GM19468 (cell line): Measurements from ENCODE around the gene NISCH.

Experiments
- ATAC-seq: cut with Tn5 transposase; IDR thresholded peaks from one replicate; pipeline ENCODE4 v1.9.1; 2021; ENCODE audit warnings: mild to moderate bottlenecking, moderate library complexity, moderate number of reproducible peaks; ENCODE audit not compliant: unreplicated experiment; ENCODE audit errors: extremely low read depth

The NISCH gene

DNA sequence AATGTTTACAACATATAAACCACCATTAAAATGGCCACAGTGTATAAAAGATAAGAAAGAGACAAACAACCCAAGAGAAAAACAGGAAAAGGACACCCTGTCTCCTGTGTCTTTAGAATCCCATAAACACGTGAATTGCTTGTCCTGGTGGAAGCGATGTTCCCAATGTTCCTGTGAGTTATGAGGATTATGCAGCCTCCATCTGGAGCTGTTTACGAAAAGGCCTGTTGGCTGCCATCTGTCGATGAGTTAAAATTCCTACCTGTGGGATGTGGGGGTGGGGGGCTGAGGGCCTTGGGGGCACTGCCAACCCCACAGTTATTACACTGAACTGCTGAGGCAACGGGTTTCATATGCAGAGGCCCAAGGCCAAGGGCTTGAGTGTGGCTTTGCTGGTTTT is 13.6 kb downstream of the NISCH start:
- no peak for ATAC-seq

DNA sequence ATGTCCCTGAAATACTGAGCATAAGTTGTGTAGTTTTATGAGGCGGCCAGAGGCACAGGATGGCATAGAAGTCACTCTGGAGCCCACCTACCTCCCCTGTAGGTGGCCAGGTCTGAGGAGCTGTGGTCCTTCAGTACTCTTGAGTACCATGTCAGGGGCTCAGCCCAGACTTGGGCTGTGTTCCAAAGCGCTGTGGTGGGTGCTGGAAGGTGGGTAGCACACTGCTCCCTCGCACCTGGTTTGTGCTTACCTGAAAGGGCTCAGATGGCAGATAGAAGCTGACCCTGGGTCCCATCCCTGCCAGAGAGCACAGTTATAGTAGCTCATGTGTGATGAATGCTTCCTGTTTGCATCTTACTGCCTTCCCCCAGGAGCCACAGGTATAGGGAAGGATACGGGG is 15.5 kb downstream of the NISCH start:
- no peak for ATAC-seq

DNA sequence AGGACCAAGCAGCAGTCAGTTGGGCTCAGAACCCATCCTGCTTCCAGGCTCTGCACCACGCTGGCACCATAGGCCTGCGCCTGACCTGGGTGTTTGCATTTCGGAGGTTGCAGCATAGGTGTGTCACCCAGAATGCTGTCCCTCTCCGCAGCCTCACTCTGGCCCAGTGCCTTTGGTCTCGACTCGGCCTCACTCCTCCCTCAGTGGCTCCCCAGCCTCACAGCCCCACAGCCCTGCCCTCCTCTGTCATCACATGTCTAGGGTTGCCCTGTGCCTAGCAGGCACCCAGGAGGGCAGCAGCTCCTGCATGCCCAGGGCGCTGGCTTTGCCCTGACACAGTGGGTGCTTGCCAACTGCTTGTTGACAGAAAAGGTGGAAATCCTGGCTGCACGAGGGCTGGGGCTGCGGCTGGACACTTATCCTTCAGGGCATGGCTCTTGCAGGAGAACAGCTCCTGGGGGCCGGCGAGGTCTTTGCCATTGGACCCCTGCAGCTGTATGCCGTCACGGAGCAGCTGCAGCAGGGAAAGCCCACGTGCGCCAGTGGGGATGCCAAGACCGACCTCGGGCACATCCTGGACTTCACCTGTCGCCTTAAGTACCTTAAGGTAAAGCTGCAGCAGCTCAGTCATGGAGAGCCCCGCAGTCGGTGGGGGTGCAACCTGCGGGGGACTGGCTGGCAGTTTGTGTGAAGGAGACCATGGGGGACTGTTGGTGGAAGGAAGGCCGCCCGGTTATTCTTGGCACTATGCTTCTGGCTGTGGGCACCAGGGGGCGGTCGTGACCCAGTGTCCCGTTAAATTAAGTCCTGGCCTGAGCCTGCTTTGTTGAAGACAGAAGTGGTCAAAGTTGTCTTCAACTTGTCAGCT is 16.2 kb downstream of the NISCH start:
- ATAC-seq, result no peak

DNA sequence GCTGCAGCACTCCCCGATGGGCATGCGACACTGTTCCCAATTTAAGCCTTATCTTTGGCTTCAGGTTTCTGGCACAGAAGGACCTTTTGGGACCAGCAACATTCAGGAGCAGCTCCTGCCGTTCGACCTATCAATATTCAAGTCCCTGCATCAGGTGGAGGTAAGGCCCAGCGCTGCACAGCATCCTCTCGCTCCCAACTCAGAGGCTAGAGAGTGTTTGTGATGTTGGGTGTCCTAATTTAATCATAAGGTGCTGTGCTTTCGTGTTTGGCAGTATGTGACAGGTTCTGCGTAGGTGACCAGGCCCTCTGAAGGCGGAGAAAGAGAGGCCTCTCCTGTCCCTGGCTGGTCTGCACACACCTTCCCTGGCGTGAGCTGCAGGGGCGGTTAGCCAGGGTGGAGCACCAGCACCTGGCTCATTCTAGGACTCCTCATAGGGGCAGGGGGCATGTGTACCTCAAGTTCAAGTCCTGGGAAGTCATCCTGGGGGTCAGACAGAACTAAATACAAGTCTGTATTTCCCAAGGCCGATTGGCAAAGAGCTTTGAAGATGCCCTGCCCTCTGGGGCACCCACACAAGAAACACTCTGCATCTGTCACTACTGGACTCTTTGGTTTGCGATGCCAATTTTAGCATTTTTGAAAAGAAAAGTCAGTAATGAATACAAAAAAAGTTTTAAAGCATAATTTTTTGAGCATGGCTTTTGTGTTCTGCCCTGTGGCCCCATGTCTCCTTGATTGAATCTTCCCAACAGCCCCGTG is 17.0 kb downstream of the NISCH start:
- ATAC-seq, result no peak

DNA sequence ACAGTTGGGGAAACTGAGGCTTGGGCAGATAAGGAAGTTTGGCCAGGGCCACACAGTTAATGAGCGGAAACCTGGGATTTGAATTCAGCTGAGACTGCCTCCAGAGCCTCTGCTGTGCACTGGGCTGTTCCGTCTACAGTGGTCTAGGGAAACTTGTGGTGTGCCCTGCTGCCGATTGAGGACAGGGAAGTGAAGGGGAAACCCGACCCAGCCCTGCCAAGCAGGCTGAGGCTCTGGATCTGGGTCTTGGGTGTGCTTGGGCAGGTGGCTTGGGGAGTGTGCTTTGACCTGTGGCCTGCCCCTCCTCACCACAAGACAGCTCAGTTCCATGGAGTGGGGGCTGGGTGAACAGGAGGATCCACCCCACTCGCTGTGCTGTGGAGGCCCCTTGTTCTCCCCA is 17.6 kb downstream of the NISCH start:
- no peak for ATAC-seq

DNA sequence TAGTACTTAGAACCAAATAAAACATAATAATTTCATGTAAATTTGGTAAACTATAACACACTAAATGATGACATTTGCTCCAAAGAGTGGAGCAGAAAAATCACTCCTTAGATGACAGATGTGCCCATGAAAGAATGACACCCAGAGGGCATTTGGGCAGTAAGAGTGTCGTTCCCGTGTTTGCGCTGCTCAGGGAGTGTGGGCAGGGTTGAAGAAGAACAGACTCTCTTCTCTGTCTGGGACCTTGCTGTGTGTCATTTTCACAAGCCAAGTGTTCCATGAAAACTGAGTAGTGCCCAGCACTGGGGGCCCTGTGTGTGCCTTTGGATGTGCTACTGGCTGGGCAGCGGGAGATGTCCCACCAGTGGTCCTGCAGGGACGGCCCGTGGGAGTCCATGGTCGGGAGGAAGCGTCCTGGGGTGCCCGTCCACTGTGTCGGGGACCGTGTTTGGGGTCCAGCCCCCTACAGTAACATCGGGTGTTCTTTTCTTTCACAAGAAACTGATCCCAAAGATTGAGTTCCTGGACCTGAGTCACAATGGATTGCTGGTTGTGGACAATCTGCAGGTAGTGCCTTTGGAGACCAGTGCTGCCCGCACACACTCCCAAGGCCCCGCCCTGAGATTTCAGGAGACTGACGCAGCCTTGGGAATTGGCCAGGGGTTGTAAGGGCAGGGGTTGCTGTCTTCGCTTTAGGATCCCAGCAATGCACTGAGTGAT is 21.8 kb downstream of the NISCH start:
- no peak for ATAC-seq

DNA sequence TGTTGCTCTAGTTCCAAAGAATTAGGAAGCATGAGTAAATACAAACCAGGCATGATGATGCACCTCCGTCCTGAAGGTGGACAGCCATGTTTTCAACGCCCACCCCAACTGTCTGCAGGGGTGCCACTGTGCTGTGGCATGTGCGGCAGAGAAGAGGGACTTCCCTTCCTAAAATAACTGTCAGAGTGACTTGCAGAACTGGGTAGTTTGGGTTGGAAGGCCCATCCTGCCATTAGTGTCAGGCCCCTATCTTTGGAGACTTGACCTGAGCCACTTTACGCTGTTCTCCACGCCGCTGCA is 22.3 kb downstream of the NISCH start:
- no peak for ATAC-seq

DNA sequence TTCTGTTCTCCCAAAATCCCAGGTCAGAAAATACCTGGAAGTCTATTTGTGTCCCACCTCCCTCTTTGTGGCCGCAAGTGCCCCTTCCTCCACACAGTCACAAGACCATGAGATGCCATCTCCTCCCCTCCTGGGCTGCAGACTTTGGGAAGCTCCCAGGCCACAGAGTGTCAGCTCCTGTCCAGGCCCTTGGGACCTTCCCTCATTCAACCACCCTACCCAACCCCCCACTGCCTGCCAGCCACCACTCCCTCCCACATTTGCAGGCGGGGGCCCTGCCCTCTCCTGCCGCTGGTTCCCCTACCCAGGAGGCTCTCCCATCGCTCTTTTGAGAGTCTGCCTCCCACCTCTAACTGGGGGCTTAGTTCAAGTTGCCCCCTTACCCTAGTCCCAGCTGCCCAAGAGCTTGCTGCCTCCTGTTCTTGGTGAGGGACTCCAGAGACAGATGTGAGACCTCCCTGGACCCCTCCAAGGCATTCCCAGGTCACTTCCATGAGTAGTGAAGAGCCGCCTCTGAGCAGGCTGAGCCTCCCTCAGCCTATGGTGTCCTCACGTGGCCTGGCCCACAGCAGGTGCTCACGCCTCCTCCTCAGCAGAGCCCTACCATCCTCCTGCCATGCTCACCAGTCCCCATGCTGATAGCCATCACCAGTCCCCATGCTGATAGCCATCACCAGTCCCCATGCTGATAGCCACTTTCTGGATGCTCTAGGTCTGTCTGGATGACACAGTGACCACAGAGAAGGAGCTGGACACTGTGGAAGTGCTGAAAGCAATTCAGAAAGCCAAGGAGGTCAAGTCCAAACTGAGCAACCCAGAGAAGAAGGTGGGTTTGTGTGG is 23.9 kb downstream of the NISCH start:
- ATAC-seq, result no peak

DNA sequence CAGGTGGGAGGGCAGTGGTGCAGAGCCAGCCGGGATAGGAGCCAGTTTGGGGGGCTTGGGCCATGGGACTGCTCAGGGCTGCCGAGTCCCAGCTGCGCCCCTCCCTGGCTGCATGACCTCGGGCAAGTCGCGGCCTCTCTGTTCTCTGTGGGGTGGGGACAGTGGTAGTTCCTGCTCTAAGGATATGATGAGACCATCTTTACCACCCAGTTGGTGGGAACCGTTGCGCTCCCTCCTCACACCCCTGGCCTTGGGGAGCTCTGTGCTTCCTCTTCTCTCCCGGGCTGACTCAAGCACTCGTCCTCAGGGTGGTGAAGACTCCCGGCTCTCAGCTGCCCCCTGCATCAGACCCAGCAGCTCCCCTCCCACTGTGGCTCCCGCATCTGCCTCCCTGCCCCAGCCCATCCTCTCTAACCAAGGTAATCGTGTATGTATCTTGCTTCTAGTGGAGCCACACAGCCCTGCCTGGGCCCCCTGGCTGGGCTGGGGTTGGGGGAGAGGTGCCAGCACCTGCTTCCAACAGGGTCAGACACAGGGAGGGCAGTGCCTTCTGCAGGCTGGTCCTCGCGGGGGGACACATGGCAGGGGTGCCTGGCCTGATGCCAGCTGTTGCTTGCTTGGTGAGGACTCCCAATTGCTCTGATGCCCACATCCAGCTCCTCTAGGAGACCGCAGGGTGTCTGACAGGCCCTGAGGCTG is 24.6 kb downstream of the NISCH start:
- ATAC-seq, result no peak

DNA sequence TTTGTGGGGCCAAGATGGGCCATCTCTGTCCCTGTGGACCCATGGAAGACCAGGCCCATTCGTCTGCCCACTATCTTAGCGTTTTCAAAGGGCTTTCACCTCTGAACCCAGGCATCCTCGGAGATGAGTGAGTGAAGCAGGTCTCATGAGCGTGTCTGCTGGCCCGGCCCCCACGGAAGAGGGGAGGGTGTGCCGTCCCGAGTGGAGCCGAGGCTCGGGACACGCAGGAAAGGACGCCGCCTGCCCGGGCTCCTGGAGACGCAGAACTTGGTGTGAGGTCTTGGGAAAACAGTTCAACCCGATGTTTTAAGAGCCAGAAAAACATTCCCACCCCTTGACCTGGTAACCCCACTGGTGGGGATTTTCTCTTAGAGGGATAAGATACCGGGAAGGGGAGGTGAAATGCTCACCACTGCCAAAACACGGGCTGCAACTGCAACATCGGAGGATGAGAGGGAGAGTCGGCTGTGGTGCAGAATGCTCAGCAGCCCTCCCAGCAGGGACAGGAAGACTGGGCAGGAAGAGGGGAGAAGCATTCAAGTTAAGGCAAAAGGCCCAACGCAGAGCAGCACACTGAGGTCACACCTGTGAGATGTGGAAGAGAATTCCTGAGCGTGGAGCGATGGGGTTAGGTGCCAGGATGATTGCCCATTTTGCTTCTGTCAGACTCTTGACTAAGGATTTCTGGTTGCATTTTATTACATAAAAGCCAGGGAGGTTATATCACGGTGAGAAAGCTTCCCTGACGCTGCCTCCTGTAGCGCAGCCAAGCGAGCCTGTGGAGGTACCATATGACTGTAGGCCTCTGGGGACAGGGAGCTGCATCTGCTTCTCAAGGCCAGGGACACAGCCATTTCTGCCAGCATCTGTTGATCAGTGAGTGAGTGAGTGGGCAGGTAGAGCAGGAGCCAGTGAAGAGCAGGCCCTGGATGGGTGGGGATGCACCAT is 25.6 kb downstream of the NISCH start:
- no peak for ATAC-seq

DNA sequence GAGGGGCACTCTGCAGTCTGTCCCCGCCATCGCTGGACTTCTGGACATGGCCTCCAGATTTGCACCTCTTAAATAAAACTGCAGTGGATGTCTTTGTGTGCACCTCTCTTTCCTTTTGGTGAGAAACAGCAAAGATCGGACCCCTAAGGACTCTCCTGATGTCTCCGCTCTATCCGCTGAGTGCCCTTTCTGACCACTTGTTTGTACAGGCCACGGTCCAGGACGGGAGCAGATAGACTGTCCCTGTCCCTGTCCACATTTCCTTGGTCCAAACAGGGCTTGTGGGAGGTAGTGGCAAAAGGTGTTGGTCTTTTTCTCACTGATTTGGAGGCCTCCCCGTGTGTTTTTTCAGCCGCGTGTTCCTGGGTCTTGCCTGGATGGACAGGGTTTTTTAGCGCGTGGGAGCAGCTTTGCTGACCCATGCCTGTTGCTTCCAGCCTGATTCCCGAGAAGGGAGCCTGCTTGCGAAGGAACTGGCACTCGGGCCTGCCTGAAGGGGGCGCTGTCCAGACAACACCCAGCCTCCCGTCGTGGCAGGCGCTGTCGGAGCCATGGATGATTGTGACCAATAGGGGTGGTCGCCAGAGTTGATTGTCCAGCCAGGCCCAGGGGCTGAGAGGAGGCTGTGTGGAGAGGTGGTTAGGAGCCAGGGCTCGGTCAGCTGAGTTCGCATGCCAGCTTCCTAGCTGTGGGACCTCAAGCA is 26.6 kb downstream of the NISCH start:
- no peak for ATAC-seq

DNA sequence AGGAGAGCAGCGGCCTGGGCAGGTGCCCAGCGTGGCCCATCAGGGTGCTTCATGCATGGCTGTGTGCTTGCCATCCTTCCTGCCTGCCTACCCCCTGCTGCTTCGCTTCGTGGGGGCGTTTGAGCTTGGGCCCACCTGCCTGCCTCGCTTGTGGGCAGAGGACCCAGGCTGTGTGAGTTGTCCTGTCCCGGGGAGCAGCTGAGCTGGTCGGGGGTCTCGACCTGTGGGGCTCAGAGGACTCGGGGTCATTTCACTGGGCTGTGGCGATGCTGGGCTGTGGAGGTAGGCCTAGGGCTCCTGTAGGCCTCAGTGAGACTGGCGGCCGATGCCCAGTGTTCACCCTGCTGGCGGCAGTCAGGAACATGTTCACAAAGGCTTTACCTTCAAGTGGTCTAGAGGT is 27.7 kb downstream of the NISCH start:
- no peak for ATAC-seq

DNA sequence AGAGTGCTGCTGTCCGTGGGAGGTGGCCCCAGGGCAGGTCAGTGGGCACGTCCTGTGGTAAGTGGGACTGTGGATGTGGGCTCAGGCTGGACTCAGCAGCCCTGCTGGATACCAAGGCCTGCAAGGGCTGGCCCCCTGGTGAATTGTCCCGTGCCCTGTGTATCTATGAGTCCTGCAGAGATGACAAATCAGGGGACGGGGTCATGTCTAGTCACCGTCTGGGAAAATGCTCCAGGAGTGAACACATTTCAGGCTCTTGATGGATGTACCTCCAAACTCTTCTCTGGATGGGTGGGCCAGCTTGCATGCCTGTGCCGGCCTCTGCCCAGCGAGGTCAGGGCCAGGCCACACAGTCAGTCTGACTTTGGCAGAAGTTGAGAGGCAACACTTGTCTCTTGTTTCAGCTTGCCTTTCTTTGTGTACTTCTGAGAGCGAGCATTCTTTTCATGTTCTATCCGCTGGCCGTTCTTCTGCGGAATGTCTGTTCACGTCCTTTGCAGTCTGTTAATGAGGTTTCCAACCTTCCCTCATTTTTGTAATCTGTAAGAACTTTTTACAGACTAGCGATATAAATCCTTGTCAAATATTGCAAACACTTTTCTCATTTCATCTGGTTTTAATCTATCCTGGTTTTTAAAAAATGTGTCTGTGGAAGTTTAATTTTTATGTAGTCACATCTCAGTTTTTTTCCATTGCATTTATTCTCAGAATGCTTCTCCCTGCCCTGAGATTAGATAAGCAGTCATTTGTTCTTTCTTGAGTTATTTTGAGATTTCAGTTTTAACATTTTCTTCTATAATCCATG is 28.4 kb downstream of the NISCH start:
- no peak for ATAC-seq

DNA sequence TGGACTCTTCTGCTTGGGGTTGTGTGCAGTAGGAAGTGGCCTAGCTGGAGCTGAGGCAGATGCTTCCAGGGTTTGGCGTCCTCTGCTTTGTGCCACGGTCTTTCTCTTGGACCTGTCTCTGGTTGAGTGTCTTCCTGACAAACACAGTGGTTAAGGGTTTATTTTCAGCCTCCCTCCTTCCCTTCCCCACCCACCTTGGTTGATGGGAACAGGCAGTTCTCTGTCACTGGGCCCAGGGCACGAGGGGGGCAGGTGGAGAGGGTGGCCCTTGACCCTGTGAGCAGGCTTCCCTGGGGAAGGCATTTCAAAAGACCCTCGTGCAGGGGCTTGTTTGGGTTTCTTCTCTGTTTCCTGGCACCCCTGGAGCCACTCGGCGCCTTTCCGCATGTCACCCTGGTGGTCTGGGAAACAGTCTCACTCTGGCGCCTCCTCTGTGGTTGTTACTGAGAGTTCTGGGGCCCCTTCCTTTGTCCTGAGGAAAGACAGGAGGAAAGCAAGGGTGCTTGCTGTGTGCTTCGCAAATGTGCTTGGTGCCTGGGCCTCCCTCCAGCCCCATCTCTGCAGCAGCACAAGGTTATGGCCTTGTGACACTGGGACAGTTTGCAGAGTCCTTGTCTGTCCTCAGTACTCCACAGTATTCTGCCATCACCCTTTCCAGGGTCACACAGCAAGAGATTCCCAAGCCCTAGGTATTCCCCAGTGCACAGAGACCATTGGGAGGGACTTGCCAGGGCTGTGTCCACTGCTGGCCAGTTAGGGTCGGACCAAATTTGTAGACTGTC is 29.5 kb downstream of the NISCH start:
- ATAC-seq, result no peak

DNA sequence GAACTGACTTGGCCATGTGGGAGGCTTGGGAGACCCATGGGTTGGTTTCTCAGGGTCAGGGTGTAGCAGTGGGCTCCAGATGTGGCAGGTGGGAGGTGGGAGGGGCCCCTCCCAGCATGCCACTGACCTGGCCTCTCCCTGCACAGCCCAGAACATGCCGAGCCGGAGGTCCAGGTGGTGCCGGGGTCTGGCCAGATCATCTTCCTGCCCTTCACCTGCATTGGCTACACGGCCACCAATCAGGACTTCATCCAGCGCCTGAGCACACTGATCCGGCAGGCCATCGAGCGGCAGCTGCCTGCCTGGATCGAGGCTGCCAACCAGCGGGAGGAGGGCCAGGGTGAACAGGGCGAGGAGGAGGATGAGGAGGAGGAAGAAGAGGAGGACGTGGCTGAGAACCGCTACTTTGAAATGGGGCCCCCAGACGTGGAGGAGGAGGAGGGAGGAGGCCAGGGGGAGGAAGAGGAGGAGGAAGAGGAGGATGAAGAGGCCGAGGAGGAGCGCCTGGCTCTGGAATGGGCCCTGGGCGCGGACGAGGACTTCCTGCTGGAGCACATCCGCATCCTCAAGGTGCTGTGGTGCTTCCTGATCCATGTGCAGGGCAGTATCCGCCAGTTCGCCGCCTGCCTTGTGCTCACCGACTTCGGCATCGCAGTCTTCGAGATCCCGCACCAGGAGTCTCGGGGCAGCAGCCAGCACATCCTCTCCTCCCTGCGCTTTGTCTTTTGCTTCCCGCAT is 31.8 kb downstream of the NISCH start:
- ATAC-seq, result no peak
